Neural progenitor cell (in vitro differentiated cells): ENCODE measurements around the gene RBM47.

Experiments
- CTCF ChIP-seq: fragments of 200-600 bp; sonication (generic); IDR thresholded peaks from 2 replicates; pipeline ENCODE4 v1.5.1; 2017; ENCODE audit warnings: antibody characterized with exemption, mild to moderate bottlenecking
- EZH2 ChIP-seq: fragments of 200-600 bp; sonication (generic); IDR thresholded peaks from 2 replicates; pipeline ENCODE4 v1.6.1; 2017; ENCODE audit warnings: antibody characterized with exemption, mild to moderate bottlenecking, moderate library complexity
- EZH2phosphoT487 ChIP-seq: fragments of 200-600 bp; sonication (generic); IDR thresholded peaks from 2 replicates; pipeline ENCODE4 v1.6.1; 2017; ENCODE audit warnings: antibody characterized with exemption

GRCh38 chr4:40576651-40577480, 52.8 kb downstream of the RBM47 start:
- no peak for TF ChIP-seq CTCF
- no peak for TF ChIP-seq EZH2phosphoT487
- TF ChIP-seq EZH2 = no peak
